HepG2 (cell line): ENCODE results near the gene FLAD1. TPM values are rescaled to one million over a fixed set of nuclear protein-coding genes. Genes with fewer than 3 reads are reported as not detected.

ENCODE experiments used
- KAT2B ChIP-seq: fragments of 150-350 bp; IDR thresholded peaks from 2 replicates; pipeline ENCODE4 v1.6.1; 2014; ENCODE audit warnings: low read depth, low read length, borderline replicate concordance
- MBD4 ChIP-seq: IDR thresholded peaks from 2 replicates; pipeline ENCODE4 v1.6.1; 2012; ENCODE audit warnings: low read length, inconsistent platforms, borderline replicate concordance
- PCBP2 ChIP-seq: fragments of 200-400 bp; formaldehyde crosslinking; optimal IDR thresholded peaks from 2 replicates; pipeline ENCODE3; 2018; ENCODE audit warnings: low read length, low read depth; ENCODE audit not compliant: poor library complexity, severe bottlenecking
- RBM22 ChIP-seq: fragments of 200-400 bp; formaldehyde crosslinking; optimal IDR thresholded peaks from 2 replicates; pipeline ENCODE3; 2017; ENCODE audit warnings: mild to moderate bottlenecking, low read length, moderate library complexity
- SMARCE1 ChIP-seq: fragments of 450-650 bp; IDR thresholded peaks from 2 replicates; pipeline ENCODE4 v1.6.1; 2017; ENCODE audit warnings: borderline replicate concordance
- ZNF3 ChIP-seq: IDR thresholded peaks from 2 replicates; pipeline ENCODE4 v1.7.0; 2017; ENCODE audit warnings: inconsistent platforms
- ZNF672 ChIP-seq: sonication (generic); formaldehyde crosslinking; IDR thresholded peaks from 2 replicates; pipeline ENCODE4 v1.8.1; 2022; ENCODE audit warnings: missing genetic modification reagents
- ZNF713 ChIP-seq: sonication (generic); formaldehyde crosslinking; IDR thresholded peaks from 2 replicates; pipeline ENCODE4 v1.4.0; 2020; ENCODE audit warnings: mild to moderate bottlenecking, missing genetic modification reagents
- polyA plus RNA-seq, 8 experiments: library from polyadenylated mRNA; depleted of rRNA in 3 of 8; stranded (reverse) in 7 of 8; unstranded in 1 of 8; fragments of >200 nt; fragmentation: Illumina TruSeq in 4 of 8; extraction: Trizol in 4 of 8; gene quantifications; 2 replicates each; pipeline versions ENCODE4 v1.2.1 to v1.2.3, GENCODE V29; 2011 to 2016; ENCODE audit warnings: low read depth in 4 of 8, missing spikeins in 1 of 8, mixed read lengths in 1 of 8; ENCODE audit not compliant: insufficient read depth in 1 of 8
- total RNA-seq, 5 experiments: library from RNA; depleted of rRNA; stranded (reverse); fragments of >200 nt; fragmentation: Illumina TruSeq; extraction: Trizol; gene quantifications; 2 replicates each; pipeline ENCODE4 v1.2.3, GENCODE V29; 2016; ENCODE audit warnings: low read depth in 1 of 5
- TF ChIP-seq, protein P1 (sequence below): sonication (generic); formaldehyde crosslinking; IDR thresholded peaks from 2 replicates; pipeline ENCODE4 v1.9.0; 2021; ENCODE audit warnings: missing genetic modification reagents, borderline replicate concordance
- TF ChIP-seq, protein P2 (sequence below): sonication (generic); formaldehyde crosslinking; IDR thresholded peaks from 2 replicates; pipeline ENCODE4 v1.4.0; 2020; ENCODE audit warnings: missing genetic modification reagents
- TF ChIP-seq, protein P3 (sequence below): sonication (generic); formaldehyde crosslinking; IDR thresholded peaks from 2 replicates; pipeline ENCODE4 v1.4.0; 2020; ENCODE audit warnings: mild to moderate bottlenecking, missing genetic modification reagents

Gene FLAD1
- total and polyA plus RNA-seq, 2 of the 13 experiments (the other 11 are each of a cell fraction or from before 2014, with no cell fraction given): 25.9 to 32.8 TPM

DNA sequence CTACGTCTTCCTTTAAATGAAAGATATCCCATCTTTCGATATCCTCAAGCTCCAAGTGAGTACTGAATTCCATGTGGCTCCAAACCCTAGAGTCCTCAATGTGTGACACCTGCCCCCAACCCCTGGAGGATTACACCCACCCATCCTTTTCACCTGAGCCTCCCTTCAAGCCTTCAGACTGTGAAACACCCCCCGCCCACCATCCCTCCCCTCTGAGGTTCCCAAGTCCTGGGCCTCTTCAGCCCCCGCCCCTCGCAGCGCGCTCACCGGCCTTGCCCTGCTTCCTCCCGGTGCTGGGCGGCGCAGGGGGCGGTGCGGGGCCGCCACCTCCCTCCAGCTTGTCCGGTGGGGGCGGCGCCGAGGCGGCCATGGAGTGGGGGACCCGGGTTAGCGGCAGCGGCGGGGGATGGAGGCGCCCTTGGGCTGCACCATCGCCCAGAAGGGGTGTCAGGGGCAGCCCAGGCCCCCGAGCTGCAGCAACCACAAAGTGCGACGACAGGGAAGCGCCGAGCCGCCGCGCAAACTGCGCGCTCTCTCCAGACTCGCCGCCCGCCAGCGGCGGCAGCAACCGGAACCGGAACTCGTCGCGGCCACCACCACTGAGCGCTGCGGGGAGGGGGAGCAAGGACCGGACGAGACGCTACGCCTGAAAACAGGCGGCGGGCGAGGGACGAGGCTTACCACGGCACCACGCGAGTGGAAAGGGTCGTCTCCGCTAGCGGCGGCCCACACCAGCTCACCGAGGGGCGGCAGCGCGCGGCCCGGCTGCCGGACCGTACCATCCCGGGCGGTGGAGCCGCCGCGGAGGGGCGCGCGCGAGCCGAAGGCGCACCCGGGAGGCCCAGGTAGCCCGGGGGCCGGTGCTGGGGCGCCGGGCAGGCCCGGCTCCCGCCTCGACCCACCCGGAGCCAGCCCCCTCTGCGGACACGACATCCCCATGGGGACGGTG is 21.7 kb upstream of the FLAD1 start, which contains the start of gene PYGO2 (continued):
- TF ChIP-seq, protein P1, sequence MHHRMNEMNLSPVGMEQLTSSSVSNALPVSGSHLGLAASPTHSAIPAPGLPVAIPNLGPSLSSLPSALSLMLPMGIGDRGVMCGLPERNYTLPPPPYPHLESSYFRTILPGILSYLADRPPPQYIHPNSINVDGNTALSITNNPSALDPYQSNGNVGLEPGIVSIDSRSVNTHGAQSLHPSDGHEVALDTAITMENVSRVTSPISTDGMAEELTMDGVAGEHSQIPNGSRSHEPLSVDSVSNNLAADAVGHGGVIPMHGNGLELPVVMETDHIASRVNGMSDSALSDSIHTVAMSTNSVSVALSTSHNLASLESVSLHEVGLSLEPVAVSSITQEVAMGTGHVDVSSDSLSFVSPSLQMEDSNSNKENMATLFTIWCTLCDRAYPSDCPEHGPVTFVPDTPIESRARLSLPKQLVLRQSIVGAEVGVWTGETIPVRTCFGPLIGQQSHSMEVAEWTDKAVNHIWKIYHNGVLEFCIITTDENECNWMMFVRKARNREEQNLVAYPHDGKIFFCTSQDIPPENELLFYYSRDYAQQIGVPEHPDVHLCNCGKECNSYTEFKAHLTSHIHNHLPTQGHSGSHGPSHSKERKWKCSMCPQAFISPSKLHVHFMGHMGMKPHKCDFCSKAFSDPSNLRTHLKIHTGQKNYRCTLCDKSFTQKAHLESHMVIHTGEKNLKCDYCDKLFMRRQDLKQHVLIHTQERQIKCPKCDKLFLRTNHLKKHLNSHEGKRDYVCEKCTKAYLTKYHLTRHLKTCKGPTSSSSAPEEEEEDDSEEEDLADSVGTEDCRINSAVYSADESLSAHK (CRISPR knock-in tag): no peak
- TF ChIP-seq ZNF672 (CRISPR knock-in tag): 0 out of 2 replicates have a peak, but pooled peaks have one; percentile 4
- no peak for TF ChIP-seq PCBP2
- TF ChIP-seq KAT2B: no peak
- TF ChIP-seq, protein P2, sequence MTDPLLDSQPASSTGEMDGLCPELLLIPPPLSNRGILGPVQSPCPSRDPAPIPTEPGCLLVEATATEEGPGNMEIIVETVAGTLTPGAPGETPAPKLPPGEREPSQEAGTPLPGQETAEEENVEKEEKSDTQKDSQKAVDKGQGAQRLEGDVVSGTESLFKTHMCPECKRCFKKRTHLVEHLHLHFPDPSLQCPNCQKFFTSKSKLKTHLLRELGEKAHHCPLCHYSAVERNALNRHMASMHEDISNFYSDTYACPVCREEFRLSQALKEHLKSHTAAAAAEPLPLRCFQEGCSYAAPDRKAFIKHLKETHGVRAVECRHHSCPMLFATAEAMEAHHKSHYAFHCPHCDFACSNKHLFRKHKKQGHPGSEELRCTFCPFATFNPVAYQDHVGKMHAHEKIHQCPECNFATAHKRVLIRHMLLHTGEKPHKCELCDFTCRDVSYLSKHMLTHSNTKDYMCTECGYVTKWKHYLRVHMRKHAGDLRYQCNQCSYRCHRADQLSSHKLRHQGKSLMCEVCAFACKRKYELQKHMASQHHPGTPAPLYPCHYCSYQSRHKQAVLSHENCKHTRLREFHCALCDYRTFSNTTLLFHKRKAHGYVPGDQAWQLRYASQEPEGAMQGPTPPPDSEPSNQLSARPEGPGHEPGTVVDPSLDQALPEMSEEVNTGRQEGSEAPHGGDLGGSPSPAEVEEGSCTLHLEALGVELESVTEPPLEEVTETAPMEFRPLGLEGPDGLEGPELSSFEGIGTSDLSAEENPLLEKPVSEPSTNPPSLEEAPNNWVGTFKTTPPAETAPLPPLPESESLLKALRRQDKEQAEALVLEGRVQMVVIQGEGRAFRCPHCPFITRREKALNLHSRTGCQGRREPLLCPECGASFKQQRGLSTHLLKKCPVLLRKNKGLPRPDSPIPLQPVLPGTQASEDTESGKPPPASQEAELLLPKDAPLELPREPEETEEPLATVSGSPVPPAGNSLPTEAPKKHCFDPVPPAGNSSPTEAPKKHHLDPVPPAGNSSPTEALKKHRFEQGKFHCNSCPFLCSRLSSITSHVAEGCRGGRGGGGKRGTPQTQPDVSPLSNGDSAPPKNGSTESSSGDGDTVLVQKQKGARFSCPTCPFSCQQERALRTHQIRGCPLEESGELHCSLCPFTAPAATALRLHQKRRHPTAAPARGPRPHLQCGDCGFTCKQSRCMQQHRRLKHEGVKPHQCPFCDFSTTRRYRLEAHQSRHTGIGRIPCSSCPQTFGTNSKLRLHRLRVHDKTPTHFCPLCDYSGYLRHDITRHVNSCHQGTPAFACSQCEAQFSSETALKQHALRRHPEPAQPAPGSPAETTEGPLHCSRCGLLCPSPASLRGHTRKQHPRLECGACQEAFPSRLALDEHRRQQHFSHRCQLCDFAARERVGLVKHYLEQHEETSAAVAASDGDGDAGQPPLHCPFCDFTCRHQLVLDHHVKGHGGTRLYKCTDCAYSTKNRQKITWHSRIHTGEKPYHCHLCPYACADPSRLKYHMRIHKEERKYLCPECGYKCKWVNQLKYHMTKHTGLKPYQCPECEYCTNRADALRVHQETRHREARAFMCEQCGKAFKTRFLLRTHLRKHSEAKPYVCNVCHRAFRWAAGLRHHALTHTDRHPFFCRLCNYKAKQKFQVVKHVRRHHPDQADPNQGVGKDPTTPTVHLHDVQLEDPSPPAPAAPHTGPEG (CRISPR knock-in tag): no peak
- no peak for TF ChIP-seq ZNF3 (CRISPR knock-in tag)
- TF ChIP-seq, protein P3, sequence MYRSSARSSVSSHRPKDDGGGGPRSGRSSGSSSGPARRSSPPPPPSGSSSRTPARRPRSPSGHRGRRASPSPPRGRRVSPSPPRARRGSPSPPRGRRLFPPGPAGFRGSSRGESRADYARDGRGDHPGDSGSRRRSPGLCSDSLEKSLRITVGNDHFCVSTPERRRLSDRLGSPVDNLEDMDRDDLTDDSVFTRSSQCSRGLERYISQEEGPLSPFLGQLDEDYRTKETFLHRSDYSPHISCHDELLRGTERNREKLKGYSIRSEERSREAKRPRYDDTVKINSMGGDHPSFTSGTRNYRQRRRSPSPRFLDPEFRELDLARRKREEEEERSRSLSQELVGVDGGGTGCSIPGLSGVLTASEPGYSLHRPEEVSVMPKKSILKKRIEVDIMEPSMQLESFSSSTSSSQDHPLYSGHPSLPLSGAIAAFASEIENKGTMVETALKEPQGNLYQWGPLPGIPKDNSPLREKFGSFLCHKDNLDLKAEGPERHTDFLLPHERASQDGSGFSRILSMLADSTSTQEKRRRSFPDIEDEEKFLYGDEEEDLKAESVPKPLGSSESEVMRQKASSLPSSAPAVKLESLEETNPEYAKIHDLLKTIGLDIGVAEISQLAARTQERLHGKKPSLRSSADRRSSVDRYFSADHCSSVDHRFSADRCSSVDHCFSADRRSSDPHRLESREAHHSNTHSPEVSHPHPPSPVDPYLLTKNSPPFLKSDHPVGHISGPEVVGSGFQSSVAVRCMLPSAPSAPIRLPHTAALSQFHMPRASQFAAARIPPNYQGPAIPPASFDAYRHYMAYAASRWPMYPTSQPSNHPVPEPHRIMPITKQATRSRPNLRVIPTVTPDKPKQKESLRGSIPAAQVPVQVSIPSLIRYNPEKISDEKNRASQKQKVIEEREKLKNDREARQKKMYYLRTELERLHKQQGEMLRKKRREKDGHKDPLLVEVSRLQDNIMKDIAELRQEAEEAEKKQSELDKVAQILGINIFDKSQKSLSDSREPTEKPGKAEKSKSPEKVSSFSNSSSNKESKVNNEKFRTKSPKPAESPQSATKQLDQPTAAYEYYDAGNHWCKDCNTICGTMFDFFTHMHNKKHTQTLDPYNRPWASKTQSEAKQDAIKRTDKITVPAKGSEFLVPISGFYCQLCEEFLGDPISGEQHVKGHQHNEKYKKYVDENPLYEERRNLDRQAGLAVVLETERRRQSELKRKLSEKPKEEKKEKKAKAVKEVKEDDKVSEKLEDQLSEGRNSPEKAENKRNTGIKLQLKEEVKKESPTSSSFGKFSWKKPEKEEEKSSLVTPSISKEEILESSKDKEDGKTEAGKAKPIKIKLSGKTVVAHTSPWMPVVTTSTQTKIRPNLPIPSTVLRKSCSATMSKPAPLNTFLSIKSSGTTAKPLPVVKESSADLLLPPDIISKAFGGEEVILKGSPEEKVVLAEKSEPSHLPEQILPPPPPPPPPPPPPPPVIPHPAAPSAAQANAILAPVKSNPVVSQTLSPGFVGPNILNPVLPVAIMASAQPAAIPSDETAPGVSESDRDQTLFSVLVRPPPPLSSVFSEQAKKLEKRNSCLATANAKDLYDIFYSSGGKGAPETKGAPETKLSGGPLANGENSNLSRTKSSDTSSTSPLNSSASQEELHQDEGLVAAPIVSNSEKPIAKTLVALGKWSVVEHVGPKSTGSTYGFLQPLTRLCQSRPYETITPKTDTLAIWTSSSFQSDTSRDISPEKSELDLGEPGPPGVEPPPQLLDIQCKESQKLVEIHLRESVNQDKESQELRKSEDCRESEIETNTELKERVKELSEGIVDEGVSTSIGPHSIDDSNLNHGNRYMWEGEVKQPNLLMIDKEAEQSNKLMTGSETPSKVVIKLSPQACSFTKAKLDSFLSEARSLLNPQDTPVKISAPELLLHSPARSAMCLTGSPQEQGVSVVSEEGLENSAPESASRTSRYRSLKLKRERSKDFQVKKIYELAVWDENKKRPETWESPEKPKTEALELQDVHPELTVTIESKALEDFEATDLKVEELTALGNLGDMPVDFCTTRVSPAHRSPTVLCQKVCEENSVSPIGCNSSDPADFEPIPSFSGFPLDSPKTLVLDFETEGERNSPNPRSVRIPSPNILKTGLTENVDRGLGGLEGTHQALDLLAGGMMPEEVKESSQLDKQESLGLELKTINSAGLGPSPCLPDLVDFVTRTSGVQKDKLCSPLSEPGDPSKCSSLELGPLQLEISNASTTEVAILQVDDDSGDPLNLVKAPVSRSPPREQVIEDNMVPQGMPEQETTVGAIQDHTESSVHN: no peak; the same call in 1 of the 2 replicates
- TF ChIP-seq SMARCE1: no peak
- no peak; the same call in none of the 2 replicates for TF ChIP-seq ZNF713 (CRISPR knock-in tag)
- TF ChIP-seq MBD4: no peak
- TF ChIP-seq RBM22: no peak
